ENCODE measurements around the gene CDKL1.

Gene CDKL1

DNA sequence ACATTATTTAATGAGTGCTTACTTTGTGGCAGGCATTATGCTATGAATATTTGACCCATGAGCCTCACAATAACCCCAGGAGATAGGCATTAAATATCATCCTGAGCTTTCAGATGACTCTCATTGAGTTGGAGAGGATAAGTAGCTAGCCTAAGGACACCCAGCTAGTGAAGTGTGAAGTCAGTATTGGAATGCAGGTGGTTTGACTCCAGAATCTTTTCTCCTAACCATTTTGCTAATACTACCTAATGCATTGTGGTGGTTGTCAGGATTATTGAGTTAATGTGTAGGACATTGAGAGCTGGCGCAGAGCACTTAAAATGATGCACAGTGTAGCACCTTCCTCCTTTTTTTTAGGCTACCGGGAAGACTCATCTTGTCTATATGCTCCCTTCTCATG is 3.8 kb upstream of the CDKL1 start:
- H3K79me2 ChIP-seq (ENCODE audit: insufficient read depth, low read depth), result no peaks in the 10 kb centered on the region
- H3K4me3 ChIP-seq (IDR thresholded peaks at IDR 0.05; ENCODE audit: insufficient read depth, low read depth, low read length), result no peak overlapping the region
- no peak overlapping the region for H3K27ac ChIP-seq
- no peaks in the 10 kb centered on the region for H3K4me1 ChIP-seq (ENCODE audit: low read depth, poor library complexity, severe bottlenecking)
- H3K27me3 ChIP-seq (ENCODE audit: insufficient read depth, low read depth), result no peaks in the 10 kb centered on the region
- no peak overlapping the region for H3K4me2 ChIP-seq
- no peaks in the 10 kb centered on the region for H4K20me1 ChIP-seq (ENCODE audit: insufficient read depth)
- H2AFZ ChIP-seq (ENCODE audit: low read depth), result no peak overlapping the region
- no peaks in the 10 kb centered on the region for H3K36me3 ChIP-seq (ENCODE audit: insufficient read depth)
- TF ChIP-seq CTCF (conservative IDR thresholded peaks at IDR 0.05; ENCODE audit: low read depth, low read length), result no peak
- no peak overlapping the region for H3K9ac ChIP-seq

- Histone ChIP-seq H3K9ac (no peak overlapping the region), H4K20me1 (ENCODE audit: insufficient read depth) (no peaks in the 10 kb centered on the region), H2AFZ (ENCODE audit: low read depth) (no peak overlapping the region), H3K4me2 (no peak overlapping the region), H3K27ac (no peak overlapping the region), H3K4me3 (IDR thresholded peaks at IDR 0.05; ENCODE audit: insufficient read depth, low read depth, low read length) (no peak overlapping the region), H3K79me2 (ENCODE audit: insufficient read depth, low read depth) (no peaks in the 10 kb centered on the region), H3K4me1 (ENCODE audit: low read depth, poor library complexity, severe bottlenecking) (no peaks in the 10 kb centered on the region), H3K27me3 (ENCODE audit: insufficient read depth, low read depth) (no peaks in the 10 kb centered on the region), H3K36me3 (ENCODE audit: insufficient read depth) (no peaks in the 10 kb centered on the region)
- no peak for TF ChIP-seq CTCF (conservative IDR thresholded peaks at IDR 0.05; ENCODE audit: low read depth, low read length)
These were observed 2.8 kb upstream of the CDKL1 start for GRCh38 chr14:50399251-50400032.

DNA sequence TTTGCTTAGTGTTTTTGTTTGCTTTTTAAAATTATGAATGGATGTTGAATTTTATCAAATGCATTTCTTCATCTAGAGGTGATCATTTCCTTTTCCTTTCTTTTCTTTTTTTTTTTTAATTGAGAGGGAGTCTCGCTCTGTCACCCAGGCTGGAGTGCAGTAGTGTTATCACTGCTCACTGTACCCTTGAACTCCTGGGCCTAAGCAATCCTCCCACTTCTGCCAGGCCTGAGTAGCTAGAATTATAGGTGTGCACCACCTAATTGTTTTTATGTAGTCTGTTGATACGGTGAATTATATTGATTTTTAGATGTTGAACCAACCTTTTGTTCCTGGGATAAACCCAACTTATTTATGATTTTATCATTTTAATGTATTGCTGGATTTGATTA is 1.5 kb upstream of the CDKL1 start:
- Histone ChIP-seq H3K27ac (no peak overlapping the region), H3K4me1 (ENCODE audit: low read depth, poor library complexity, severe bottlenecking) (no peaks in the 10 kb centered on the region), H3K4me2 (no peak overlapping the region), H3K9ac (no peak overlapping the region), H3K4me3 (IDR thresholded peaks at IDR 0.05; ENCODE audit: insufficient read depth, low read depth, low read length) (no peak overlapping the region), H3K36me3 (ENCODE audit: insufficient read depth) (no peaks in the 10 kb centered on the region), H4K20me1 (ENCODE audit: insufficient read depth) (no peaks in the 10 kb centered on the region), H2AFZ (ENCODE audit: low read depth) (no peak overlapping the region), H3K27me3 (ENCODE audit: insufficient read depth, low read depth) (no peaks in the 10 kb centered on the region), H3K79me2 (ENCODE audit: insufficient read depth, low read depth) (no peaks in the 10 kb centered on the region)
- TF ChIP-seq CTCF (conservative IDR thresholded peaks at IDR 0.05; ENCODE audit: low read depth, low read length), result no peak

DNA sequence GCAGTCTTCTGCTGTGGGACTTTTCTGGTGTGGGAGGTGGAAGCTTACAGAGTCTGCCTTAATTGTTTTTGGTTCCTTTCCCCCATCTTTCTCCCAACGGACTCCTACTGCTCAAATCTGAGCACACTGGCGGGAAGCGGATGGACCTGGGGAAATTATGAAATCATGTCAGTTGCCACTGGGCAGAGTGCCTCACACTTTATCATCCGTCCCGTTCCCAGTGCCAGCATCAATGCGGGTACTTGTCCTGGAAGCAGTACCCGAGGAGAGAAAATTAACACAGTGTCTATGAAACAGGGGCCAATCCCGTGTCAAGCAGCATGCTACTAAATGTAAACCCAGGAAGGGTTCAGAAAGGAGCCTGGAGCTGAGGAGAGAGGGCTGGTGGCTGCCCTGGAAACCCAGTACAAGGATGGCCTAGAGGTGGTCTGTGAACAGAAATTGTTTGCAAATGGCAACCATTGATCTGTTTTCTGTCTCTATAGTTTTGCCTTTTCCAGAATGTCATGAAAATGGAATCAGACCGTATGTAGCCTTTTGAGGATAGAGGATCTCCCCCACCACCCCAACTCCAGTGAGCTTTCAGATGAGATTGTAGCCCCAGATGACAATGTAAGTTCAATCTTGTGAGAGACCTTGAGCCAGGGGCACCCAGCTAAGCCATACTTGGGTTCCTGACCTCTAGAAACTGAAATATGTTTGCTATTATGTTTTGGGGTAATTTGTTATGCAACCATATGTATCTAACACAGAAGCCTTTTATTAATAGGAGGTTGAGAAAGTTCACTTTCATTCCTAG is 908 bp upstream of the CDKL1 start:
- Histone ChIP-seq H3K36me3 (ENCODE audit: insufficient read depth) (no peaks in the 10 kb centered on the region), H3K79me2 (ENCODE audit: insufficient read depth, low read depth) (no peaks in the 10 kb centered on the region), H3K27ac (no peak overlapping the region), H3K4me3 (IDR thresholded peaks at IDR 0.05; ENCODE audit: insufficient read depth, low read depth, low read length) (no peak overlapping the region), H2AFZ (ENCODE audit: low read depth) (no peak overlapping the region), H4K20me1 (ENCODE audit: insufficient read depth) (no peaks in the 10 kb centered on the region), H3K4me2 (no peak overlapping the region), H3K9ac (no peak overlapping the region), H3K27me3 (ENCODE audit: insufficient read depth, low read depth) (no peaks in the 10 kb centered on the region), H3K4me1 (ENCODE audit: low read depth, poor library complexity, severe bottlenecking) (no peaks in the 10 kb centered on the region)
- TF ChIP-seq CTCF (conservative IDR thresholded peaks at IDR 0.05; ENCODE audit: low read depth, low read length), result no peak

Data from KMS-11 (cell line).